Activated naive CD4-positive, alpha-beta T cell treated with anti-CD3 and anti-CD28 coated beads, Interleukin-2, amount 10 ng/mL, durations not matched to agents 7 days and 5 days (primary cell): Measurements from ENCODE around the gene PPP1R3D.
"Not testable (repeated sequence)": the region's sequence is repeated elsewhere in the genome, so short reads cannot be mapped to it uniquely, and the experiment has no call there.

ENCODE experiments used
- CTCF ChIA-PET: fragments of 350-600 bp; sonication (Branson Sonifier 250); formaldehyde crosslinking; loops from one replicate; lab custom pipeline; 2021; ENCODE audit warnings: antibody characterized with exemption; lab: Charles Lee
- DNase-seq: peaks from one replicate; pipeline ENCODE4 v3.0.0-alpha.2; 2020
- H3K27ac Mint-ChIP-seq: one replicate; pipeline ENCODE4 v1.8.0; 2021; ENCODE audit warnings: mild to moderate bottlenecking, moderate library complexity, mixed read lengths
- H3K27me3 Mint-ChIP-seq: one replicate; pipeline ENCODE4 v1.8.0; 2021; ENCODE audit warnings: mild to moderate bottlenecking, mixed read lengths
- H3K36me3 Mint-ChIP-seq: one replicate; pipeline ENCODE4 v1.8.0; 2021; ENCODE audit warnings: mixed read lengths
- H3K4me1 Mint-ChIP-seq: one replicate; pipeline ENCODE4 v1.8.0; 2021; ENCODE audit warnings: mixed read lengths
- H3K4me3 Mint-ChIP-seq: one replicate; pipeline ENCODE4 v1.8.0; 2021; ENCODE audit warnings: mild to moderate bottlenecking, moderate library complexity, mixed read lengths
- H3K9me3 Mint-ChIP-seq: one replicate; pipeline ENCODE4 v1.8.0; 2021; ENCODE audit warnings: mixed read lengths

The PPP1R3D gene

DNA sequence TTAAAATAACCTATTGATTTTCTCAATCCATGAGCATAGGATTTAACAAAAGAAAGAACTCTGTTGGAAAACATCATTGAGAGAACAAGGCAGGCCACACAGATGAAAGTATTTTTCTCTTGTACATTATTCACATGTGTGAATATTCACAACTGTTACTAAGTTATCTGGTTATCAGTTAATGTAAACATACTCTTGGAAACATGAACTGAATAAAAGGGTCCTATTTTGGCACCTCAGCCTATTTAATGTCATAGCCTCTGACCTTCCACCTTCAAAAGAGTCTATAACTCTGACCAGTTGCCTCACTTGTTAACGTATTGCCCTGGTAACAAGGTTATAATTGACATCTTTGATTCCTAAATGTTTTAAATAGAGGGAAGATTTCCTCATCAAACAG lies 14.7 kb downstream of the PPP1R3D start:
- no peak overlapping the region for H3K4me3 Mint-ChIP-seq
- CTCF ChIA-PET = interaction anchor here (2.2 kb wide), 1 partner anchor 9 kb away, joined by 9 read pairs; the partner anchor contains the start of gene SYCP2
- no peak overlapping the region for H3K27ac Mint-ChIP-seq
- no peaks in the 10 kb centered on the region for H3K9me3 Mint-ChIP-seq
- H3K4me1 Mint-ChIP-seq = no peaks in the 10 kb centered on the region
- H3K36me3 Mint-ChIP-seq = no peaks in the 10 kb centered on the region
- DNase-seq = no peak
- peaks cover 7% of the 10 kb centered on the region for H3K27me3 Mint-ChIP-seq

DNA sequence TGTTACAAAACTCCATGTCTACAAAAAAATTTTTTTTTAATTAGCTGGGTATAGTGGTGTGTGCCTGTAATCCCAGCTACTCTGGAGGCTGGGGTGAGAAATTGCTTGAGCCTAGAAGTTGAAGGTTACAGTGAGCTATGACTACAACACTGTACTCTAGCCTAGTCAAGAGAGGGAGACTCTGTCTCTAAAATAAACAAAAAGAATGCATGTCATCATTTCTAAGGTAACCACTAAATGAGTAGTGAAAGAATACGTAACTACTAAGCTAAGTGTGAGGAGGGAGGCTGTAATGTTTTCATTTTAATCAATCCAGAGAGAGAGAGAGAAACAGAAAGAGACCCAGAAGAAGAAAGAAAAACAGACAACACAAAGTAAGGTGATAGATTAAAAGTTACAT lies 16.6 kb downstream of the PPP1R3D start:
- Mint-ChIP-seq H3K27me3 (peaks cover 7% of the 10 kb centered on the region), H3K4me3 (no peak overlapping the region), H3K9me3 (no peaks in the 10 kb centered on the region), H3K4me1 (no peaks in the 10 kb centered on the region), H3K27ac (no peak overlapping the region), H3K36me3 (no peaks in the 10 kb centered on the region)
- CTCF ChIA-PET = no interaction called here
- DNase-seq = no peak

DNA sequence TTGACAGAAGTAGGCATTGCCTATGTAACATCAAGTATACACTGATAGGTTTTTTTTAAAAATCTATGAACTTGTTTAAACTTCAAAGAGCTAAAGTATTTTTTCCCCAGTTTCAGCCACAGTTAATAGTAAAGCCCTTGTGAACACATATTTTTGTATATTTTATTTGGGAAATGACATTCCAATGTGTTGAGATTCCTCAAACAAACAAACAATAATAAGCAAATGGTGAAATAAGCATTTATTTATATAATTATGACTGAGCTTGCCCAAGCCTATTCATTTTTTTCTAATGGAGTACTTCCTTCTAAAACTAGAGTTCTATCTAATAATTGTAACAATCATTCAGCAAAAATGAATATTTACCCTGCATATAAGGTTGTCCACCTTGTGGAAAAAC lies 19.2 kb downstream of the PPP1R3D start:
- H3K9me3 Mint-ChIP-seq = no peaks in the 10 kb centered on the region
- H3K27ac Mint-ChIP-seq = no peak overlapping the region
- CTCF ChIA-PET = no interaction called here
- no peaks in the 10 kb centered on the region for H3K27me3 Mint-ChIP-seq
- no peaks in the 10 kb centered on the region for H3K4me1 Mint-ChIP-seq
- DNase-seq = no peak
- no peak overlapping the region for H3K4me3 Mint-ChIP-seq
- H3K36me3 Mint-ChIP-seq = no peaks in the 10 kb centered on the region

DNA sequence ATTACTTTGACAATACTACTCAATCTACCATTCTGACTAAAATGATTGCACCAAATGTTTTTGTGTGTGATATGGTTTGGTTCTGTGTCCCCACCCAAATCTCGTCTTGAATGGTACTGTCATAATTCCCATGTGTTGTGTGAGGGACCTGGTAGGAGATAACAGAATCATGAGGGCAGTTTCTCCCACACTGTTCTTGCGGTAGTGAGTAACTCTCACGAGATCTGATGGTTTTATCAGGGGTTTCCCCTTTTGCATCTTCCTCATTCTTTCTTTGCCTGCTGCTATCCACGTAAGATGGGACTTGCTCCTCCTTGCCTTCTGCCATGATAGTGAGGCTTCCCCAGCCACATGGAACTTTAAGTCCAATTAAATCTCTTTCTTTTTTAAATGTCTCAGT lies 27.5 kb downstream of the PPP1R3D start:
- H3K36me3 Mint-ChIP-seq = no peaks in the 10 kb centered on the region
- H3K27ac Mint-ChIP-seq = no peak overlapping the region
- no peak overlapping the region for H3K4me3 Mint-ChIP-seq
- CTCF ChIA-PET = no interaction called here
- no peaks in the 10 kb centered on the region for H3K27me3 Mint-ChIP-seq
- H3K9me3 Mint-ChIP-seq = no peaks in the 10 kb centered on the region
- no peaks in the 10 kb centered on the region for H3K4me1 Mint-ChIP-seq
- no peak for DNase-seq

DNA sequence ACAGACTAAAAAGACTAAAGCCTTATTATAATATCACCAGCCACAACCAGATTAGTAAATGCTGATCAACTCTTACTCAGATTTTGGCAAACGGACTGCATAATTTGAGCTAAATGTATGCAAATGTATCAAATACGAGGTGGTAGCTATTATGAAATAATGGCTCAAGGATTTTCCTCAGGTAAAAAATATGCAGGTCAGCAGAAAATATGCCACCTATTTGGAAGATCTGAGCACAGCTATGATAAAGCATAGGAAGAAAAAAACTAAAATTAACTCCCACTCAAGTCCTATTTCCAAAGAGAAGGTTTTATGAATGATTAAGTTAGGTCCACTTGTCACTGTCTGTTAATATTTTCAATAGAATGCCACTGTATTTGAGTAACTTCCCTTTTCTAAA lies 29.1 kb downstream of the PPP1R3D start:
- no peak overlapping the region for H3K27ac Mint-ChIP-seq
- H3K27me3 Mint-ChIP-seq = no peaks in the 10 kb centered on the region
- no peaks in the 10 kb centered on the region for H3K4me1 Mint-ChIP-seq
- no peak overlapping the region for H3K4me3 Mint-ChIP-seq
- DNase-seq = no peak
- CTCF ChIA-PET = no interaction called here
- no peaks in the 10 kb centered on the region for H3K36me3 Mint-ChIP-seq
- no peaks in the 10 kb centered on the region for H3K9me3 Mint-ChIP-seq

DNA sequence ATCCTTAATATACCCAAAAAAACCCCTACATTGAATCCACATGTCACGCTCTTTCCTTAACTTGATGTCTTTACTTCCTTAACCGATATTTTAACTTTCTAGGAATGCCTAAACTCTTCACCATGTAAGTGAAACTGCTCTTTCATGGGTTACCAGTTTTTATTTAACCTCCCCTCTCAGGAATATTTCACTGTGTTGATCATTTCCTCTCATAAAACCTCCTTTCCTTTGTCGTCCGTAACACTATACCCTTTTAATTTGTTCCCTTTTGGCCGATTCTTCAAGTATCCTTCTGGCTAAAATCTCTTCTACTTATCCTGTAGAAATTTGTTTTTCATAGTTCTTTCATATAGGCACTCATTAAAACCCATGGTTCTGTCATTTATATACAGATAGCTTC lies 31.2 kb downstream of the PPP1R3D start:
- H3K36me3 Mint-ChIP-seq = no peaks in the 10 kb centered on the region
- H3K4me1 Mint-ChIP-seq = no peaks in the 10 kb centered on the region
- CTCF ChIA-PET = no interaction called here
- no peaks in the 10 kb centered on the region for H3K9me3 Mint-ChIP-seq
- H3K27me3 Mint-ChIP-seq = no peaks in the 10 kb centered on the region
- no peak overlapping the region for H3K4me3 Mint-ChIP-seq
- no peak for DNase-seq
- no peak overlapping the region for H3K27ac Mint-ChIP-seq

DNA sequence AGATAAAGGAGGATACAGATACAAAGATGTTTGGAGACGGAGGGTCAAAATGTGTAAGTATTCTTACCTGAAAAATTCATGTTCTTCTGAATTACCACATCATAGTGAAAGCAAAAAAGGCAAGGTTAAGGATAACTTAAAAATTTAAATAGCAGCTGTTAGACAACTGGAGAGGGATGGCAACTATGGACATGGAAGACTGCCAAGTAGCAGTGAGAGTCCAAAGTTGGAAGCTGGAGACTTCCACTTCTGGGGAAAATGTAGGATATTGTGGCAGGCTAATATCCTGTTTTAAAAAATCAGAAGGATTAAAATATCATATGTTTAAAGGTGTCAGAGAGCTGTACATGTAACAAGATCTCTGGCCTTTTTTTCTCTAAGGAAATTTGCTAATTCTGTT lies 36.5 kb downstream of the PPP1R3D start:
- no peak overlapping the region for H3K4me3 Mint-ChIP-seq

DNA sequence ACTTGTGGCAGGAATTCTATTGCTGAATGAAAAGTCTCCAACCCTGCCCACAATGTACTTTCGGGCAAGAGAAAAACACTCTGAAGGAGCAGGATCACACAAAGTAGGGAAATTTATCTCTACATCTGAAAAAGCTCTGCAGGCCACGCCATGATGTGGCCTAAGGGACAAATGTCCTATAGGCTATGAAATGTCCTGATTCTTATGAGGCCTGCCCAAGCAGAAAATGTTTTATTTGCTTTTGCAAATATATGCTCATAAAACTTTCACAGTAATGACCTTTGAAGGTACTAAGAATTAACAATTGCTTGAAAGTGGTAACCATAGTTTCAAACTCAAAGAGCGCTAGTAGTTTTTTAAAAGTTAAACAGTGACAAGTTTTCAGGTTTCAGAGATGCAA lies 37.6 kb downstream of the PPP1R3D start:
- H3K9me3 Mint-ChIP-seq = no peaks in the 10 kb centered on the region
- no peaks in the 10 kb centered on the region for H3K4me1 Mint-ChIP-seq
- H3K4me3 Mint-ChIP-seq = no peak overlapping the region
- H3K27ac Mint-ChIP-seq = no peak overlapping the region
- H3K27me3 Mint-ChIP-seq = no peaks in the 10 kb centered on the region
- DNase-seq = no peak
- no peaks in the 10 kb centered on the region for H3K36me3 Mint-ChIP-seq
- CTCF ChIA-PET = no interaction called here

More for the DNA sequence above, 36.5 kb downstream of the PPP1R3D start:
- H3K27ac Mint-ChIP-seq = no peak overlapping the region
- H3K27me3 Mint-ChIP-seq = no peaks in the 10 kb centered on the region
- no peaks in the 10 kb centered on the region for H3K36me3 Mint-ChIP-seq
- no peaks in the 10 kb centered on the region for H3K4me1 Mint-ChIP-seq
- no peak for DNase-seq
- CTCF ChIA-PET = no interaction called here
- no peaks in the 10 kb centered on the region for H3K9me3 Mint-ChIP-seq

DNA sequence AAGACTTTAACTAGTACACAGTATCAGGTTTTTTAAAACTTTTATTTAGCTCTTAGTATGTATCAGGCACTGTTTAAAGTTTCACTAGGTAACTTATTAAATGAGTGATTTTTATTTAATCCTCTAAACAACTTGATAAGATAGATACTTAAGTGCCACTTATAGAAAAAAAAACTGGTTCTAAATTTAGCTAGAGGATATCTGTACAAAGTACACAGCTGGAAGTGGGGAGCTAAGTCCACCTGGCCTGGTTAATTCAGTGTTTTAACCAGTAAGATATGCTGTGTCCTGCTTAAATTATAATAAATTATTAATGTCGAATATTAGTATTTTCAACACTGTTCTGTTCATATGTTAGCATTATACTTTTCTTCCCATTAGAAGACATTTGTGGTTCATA lies 44.2 kb downstream of the PPP1R3D start:
- Mint-ChIP-seq H3K36me3 (no peaks in the 10 kb centered on the region), H3K27me3 (no peaks in the 10 kb centered on the region), H3K4me1 (no peaks in the 10 kb centered on the region), H3K4me3 (no peak overlapping the region), H3K9me3 (no peaks in the 10 kb centered on the region), H3K27ac (no peak overlapping the region)
- no peak for DNase-seq
- CTCF ChIA-PET = no interaction called here

DNA sequence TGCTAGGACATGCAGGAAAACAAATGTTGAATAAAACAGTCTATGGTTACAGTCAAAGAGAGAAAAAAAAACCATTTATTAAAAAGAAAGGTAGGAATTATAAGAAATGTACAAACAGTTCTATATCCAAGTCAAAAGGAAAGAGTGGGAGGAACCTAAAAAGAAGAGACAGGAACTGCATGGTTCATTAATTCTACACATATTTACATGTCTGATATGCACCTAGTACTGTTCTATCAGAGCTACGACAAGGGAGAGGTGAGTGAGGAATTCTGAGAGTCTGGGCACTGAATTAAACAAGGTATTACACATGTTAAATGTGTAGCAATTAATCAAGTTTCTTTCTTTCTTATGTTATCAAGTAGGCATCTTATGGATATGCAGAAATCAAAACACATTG lies 48.5 kb downstream of the PPP1R3D start:
- Mint-ChIP-seq H3K9me3 (peaks cover 2% of the 10 kb centered on the region), H3K36me3 (no peaks in the 10 kb centered on the region), H3K4me3 (no peak overlapping the region), H3K4me1 (no peaks in the 10 kb centered on the region), H3K27ac (no peak overlapping the region), H3K27me3 (no peaks in the 10 kb centered on the region)
- CTCF ChIA-PET = no interaction called here
- no peak for DNase-seq

DNA sequence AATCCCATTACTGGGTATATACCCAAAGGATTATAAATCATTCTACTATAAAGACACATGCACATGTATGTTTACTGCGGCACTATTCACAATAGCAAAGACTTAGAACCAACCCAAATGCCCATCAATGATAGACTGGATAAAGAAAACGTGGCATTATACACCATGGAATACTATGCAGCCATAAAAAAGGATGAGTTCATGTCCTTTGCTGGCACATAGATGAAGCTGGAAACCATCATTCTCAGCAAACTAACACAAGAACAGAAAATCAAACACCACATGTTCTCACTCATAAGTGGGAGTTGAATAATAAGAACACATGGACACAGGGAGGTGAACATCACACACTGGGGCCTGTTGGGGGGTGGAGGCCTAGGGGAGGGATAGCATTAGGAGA lies 50.1 kb downstream of the PPP1R3D start:
- H3K36me3 Mint-ChIP-seq, DNase-seq, H3K27ac Mint-ChIP-seq, H3K4me1 Mint-ChIP-seq, CTCF ChIA-PET, H3K4me3 Mint-ChIP-seq, H3K27me3 Mint-ChIP-seq, H3K9me3 Mint-ChIP-seq: not testable (repeated sequence)

DNA sequence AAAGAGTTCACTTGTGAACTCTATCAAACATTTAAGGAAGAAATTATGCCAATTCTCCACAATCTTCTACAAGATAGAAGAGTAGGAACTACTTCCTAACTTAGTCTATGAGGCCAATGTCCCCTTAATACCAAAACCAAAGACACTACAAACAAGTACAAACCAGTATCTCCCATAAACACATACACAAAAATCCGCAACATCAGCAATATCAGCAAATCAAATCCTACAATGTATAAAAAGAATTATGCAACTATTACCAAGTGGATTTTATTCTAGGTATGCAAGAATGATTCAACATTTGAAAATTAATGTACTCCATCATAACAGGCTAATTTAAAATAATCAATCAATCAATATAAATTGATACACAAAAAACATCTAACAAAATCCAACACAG lies 52.1 kb downstream of the PPP1R3D start:
- Mint-ChIP-seq H3K36me3 (no peaks in the 10 kb centered on the region), H3K9me3 (peaks cover 2% of the 10 kb centered on the region), H3K4me3 (no peak overlapping the region), H3K27me3 (no peaks in the 10 kb centered on the region), H3K27ac (no peak overlapping the region), H3K4me1 (no peaks in the 10 kb centered on the region)
- CTCF ChIA-PET = no interaction called here
- no peak for DNase-seq
